Coronary artery (tissue), 2 donors: Measurements from ENCODE around the gene MYO9A.

Source experiments
- DNase-seq: peaks from one replicate; pipeline ENCODE4 v3.0.0-alpha.2; 2017; ENCODE audit warnings: low spot score
- H3K27ac ChIP-seq, 2 donors: fragments of 200-600 bp; sonication (generic); one replicate each; pipeline ENCODE4 v1.5.1; 2016 to 2019
- H3K4me3 ChIP-seq: fragments of 200-600 bp; sonication (generic); 2 replicates; pipeline ENCODE4 v1.5.1; 2016; ENCODE audit warnings: mild to moderate bottlenecking, moderate library complexity
- TF ChIP-seq, protein P1 (sequence below): fragments of 200-600 bp; sonication (generic); IDR thresholded peaks from one replicate; pipeline ENCODE4 v1.5.1; 2019; ENCODE audit warnings: antibody characterized with exemption

MYO9A gene

DNA sequence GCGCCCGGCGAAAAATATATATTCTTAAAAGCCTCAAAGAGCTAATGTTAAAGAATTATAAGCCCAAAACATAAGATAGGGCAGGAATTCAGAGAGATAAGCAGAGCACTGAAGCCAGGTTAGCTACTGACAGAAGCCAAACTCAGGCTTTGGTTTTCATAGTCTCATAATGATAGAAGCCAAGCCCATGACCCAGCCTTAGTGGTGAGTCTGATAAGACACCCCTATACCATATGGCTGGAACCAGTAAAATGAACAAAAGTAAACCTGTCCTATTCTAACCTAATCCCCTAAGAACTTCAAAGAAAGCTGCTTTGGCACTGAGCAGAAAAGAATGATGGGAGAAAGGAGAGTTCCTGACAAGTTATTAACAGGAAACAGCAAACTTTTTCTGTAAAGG, 25.9 kb downstream of the MYO9A start:
- no peak overlapping the region for H3K27ac ChIP-seq
- TF ChIP-seq, protein P1, sequence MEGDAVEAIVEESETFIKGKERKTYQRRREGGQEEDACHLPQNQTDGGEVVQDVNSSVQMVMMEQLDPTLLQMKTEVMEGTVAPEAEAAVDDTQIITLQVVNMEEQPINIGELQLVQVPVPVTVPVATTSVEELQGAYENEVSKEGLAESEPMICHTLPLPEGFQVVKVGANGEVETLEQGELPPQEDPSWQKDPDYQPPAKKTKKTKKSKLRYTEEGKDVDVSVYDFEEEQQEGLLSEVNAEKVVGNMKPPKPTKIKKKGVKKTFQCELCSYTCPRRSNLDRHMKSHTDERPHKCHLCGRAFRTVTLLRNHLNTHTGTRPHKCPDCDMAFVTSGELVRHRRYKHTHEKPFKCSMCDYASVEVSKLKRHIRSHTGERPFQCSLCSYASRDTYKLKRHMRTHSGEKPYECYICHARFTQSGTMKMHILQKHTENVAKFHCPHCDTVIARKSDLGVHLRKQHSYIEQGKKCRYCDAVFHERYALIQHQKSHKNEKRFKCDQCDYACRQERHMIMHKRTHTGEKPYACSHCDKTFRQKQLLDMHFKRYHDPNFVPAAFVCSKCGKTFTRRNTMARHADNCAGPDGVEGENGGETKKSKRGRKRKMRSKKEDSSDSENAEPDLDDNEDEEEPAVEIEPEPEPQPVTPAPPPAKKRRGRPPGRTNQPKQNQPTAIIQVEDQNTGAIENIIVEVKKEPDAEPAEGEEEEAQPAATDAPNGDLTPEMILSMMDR: no peak
- DNase-seq: no peak
- H3K4me3 ChIP-seq: no peak overlapping the region

DNA sequence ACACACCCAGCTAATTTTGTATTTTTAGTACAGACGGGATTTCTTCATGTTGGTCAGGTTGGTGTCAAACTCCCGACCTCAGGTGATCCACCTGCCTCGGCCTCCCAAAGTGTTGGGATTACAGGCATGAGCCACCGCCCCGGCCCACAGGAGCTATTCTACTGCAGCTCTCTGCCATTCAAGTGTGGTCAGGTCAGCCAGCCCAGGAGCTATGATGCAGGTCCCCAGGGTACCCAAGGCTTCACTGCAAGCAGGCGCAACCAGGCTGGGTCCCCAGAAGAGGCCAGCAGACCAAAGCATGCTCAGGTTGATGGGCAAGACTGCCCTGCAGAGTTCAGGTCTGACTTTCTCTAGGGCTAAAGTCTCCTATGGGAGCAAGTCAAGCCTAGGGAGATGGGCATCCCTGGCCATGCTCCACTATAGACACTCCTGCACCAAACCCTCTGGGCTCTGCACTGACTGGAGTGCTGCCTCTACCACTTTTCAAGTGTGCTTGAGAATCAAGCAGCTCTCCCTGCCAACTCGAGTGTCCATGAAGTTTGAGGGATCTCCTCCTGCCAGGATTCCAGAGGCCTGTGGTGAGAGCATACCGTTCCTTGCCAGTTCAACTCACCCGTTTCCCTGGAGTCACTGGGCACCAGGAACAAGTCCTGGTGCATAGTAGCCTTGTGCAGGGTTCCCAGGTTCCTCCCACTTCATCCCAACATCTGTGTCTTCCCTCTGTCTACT, 30.9 kb downstream of the MYO9A start:
- TF ChIP-seq, protein P1: no peak
- Histone ChIP-seq H3K4me3 (no peak overlapping the region), H3K27ac (no peak overlapping the region)
- no peak for DNase-seq

DNA sequence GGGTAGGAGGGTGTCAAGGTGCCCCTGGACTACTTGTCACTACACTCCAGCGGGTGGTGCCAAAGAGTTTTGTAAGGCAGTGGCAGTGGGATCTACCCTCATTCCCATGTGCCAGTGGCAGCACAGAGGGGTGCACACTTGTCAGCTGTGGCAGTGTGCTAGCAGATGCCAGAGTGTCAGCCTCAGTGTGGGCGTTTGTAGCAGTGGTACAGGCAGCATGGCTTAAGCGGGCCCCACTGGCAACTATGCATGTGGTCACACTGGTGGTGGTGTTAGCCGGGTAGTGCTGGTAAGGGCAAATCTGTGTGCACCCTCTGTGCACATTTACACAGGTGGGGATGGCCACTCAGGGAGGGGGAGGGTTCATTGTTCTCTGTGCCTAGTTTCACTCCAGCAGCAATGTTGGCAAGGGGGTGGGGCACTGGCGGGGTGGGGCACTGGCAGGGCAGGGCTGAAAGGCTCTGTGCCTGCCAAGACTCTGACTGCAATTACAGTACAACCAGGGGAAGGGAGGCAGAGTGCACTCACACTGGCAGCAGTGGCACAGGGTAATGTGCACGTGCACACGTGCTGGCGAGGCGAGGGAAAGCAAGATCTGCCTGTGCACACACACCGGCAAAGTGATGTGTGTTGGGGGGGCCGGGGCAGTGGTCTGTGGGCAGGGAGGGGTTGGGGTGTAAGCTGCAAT, 31.8 kb downstream of the MYO9A start:
- no peak for DNase-seq
- TF ChIP-seq, protein P1: no peak
- no peak overlapping the region for H3K4me3 ChIP-seq
- no peak overlapping the region for H3K27ac ChIP-seq

DNA sequence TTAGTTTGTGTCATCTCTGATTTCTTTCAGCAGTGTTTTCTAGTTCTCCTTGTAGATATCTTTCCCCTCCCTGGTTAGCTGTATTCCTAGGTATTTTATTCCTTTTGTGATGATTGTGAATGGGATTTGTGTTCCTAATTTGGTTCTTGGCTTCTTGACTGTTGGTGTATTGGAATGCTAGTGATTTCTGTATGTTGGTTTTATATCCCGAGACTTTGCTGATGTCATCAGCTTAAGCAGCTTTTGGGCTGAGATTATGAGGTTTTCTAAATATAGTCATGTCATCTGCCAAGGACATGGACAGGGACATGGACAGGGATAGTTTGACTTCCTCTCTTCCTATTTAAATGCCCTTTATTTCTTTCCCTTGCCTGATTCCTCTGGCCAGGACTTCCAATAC, 35.8 kb downstream of the MYO9A start:
- Histone ChIP-seq H3K27ac (no peak overlapping the region), H3K4me3 (no peak overlapping the region)
- TF ChIP-seq, protein P1: no peak
- DNase-seq: no peak

DNA sequence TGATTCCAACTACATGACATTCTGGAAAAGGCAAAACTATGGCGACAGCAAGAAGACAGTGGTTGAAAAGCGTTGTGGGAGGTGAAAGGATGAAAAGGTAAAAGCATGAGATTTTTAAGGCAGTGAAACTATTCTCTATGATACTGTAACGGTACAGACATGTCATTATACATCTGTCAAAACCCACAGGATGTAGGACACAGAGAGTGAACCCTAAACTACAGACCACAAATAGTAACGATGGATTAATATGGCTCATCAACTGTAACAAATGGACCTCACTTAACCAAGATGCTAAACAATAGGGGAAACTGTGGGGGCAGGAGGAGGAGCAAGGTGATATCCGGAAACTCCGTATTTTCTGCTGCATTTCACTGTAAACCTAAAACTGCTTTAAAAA, 39.1 kb downstream of the MYO9A start:
- Histone ChIP-seq H3K4me3 (no peak overlapping the region), H3K27ac (no peak overlapping the region)
- TF ChIP-seq, protein P1: no peak
- no peak for DNase-seq

DNA sequence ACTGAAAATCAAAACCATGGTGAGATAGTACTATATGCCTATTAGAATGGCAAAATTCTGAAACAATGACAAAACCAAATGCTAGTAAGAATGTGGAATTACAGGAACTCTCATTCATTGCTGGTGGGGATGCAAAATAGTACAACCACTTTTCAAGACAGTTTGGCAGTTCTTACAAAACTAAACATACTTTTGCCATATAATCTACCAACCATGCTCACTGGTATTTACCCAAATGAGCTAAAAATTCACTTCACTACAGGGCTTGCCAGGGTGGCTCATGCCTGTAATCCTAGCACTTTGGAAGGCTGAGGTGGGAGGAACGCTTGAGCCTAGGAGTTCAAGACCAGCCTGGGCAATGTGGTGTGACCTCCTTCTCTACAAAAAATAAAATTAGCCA, 40.0 kb downstream of the MYO9A start:
- TF ChIP-seq, protein P1: no peak
- H3K4me3 ChIP-seq: no peak overlapping the region
- H3K27ac ChIP-seq: no peak overlapping the region
- DNase-seq: no peak
